Adipose tissue (tissue), 3 donors: ENCODE data around the gene ALDH1A1. TPM values are rescaled to one million over a fixed set of nuclear protein-coding genes. Genes with fewer than 3 reads are reported as not detected.

Source experiments
- H3K27ac ChIP-seq: one replicate; pipeline ENCODE4 v1.5.1; 2013; ENCODE audit warnings: low read depth, low read length
- WGBS, 3 donors: extraction: QIAGEN DNeasy Blood & Tissue Kit; methylation state at CpG; one replicate each; pipeline ENCODE4 v1.1.7; 2013; 5-methylcytosine and 5-hydroxymethylcytosine counted together
- polyA plus RNA-seq, 3 donors: library from polyadenylated mRNA; stranded (reverse); fragments of 200-250 nt; gene quantifications; one replicate each; pipeline ENCODE4 v1.2.3, GENCODE V29; 2013
- donor health status: healthy with polysubstance abuse.
- donor health status: Bipolar disorder and iron deficiency.
- donor health status: healthy.

Gene ALDH1A1
- polyA plus RNA-seq, 3 donors, result 69.0 to 182 (median 115) TPM

DNA sequence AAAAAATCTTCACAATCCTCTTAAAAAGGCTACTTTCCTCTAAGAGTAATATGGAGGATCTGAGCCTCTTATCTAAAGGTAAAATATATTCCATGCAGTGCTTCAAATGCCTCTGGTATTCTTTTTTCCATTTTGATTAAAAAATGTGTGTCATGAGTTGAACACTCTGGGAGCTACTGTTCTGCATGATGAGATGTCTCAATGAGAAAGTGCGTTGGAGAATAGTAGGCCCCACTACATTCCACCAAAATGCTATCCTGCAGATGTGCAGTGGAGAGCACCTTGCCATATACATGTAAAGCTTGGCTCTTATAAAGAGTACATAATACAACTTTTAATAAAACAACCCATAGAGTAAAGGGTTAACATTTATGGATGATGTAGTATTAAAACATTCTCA, 26.3 kb downstream of the ALDH1A1 start:
- 92 to 98% (median 97%) methylated on average over 1 of the region's 1 CpG for WGBS, 3 donors
- no peak overlapping the region for H3K27ac ChIP-seq

DNA sequence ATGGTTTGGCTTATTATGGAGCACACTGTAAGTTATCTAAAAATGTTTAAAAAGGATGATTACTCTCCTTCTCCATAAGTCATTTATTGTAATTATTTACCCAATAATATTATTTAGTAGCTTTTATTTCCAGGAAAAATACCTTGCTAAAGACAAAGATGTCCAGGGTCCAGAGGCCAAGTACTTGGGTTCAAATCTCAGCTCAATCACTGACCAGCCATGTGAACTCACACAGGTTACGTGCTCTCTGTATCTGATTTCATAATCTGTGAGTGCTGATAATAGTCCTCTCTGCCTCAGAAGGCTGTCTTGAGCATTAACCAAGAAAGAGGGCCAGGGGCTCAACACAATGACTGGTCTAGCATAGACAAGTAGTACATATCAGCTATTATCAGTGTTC, 27.0 kb downstream of the ALDH1A1 start:
- no peak overlapping the region for H3K27ac ChIP-seq
- WGBS, 3 donors, result 54 to 60% (median 57%) methylated on average over 1 of the region's 1 CpG

DNA sequence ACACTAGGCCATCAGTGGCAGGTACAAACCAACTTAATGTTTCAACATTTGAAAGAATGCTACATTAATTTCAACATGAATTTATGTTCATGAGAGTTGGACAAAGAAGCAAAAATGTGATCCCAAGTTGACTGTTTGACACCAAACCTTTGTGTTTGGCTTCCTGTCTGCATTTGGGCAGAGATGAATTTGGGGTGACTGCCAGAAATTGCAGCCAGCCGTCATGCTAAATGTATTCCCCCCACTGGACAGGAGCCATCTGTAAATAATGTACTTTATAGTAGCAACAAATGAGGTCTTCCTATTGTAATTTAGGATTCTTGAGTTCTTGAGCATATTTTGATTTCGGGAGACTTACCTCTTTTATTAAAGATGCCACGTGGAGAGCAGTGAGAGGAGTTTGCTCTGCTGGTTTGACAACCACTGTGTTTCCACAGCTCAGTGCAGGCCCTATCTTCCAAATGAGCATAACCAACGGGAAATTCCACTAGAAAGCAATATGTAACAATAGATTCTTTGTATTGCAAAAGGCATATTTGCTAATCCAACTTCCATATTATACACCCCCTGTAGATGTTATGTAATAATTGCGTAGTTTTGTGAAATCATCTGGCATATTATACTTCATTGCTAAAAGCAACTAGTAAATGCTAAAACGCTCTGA, 27.6 kb downstream of the ALDH1A1 start:
- no peak overlapping the region for H3K27ac ChIP-seq
- 31 to 47% (median 32%) methylated on average over 6 of the region's 6 CpGs for WGBS, 3 donors

DNA sequence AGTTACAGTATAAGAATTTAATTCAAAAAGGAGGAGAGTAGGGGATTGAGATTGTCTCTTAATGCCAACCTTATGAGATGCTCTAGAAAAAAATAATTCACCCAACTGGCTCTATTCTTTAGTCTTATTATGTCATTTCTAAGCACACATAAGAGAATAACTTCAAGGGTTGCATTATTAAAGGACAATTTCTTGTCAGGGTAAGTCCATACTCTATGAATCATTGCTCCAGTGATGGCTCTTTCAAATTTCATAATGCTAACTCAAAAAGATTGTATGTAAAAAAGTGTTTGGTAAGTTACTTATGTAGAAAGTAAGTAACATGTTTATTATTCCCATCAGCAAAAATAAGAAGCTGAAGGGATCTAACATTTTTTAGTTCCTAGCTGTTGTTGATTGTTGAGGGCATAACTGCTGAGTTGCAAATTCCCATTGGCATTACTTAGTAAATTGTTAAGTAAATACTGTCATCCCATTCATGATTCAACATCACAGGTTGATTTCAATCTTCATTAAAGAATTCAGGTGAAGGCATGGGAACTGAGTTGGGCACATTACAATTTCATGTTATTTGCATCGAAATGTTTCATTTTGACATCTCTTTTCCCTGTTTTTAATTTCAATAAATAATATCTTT, 28.6 kb downstream of the ALDH1A1 start:
- WGBS, 3 donors, result 93 to 100% (median 98%) methylated on average over 1 of the region's 1 CpG
- H3K27ac ChIP-seq, result no peak overlapping the region

DNA sequence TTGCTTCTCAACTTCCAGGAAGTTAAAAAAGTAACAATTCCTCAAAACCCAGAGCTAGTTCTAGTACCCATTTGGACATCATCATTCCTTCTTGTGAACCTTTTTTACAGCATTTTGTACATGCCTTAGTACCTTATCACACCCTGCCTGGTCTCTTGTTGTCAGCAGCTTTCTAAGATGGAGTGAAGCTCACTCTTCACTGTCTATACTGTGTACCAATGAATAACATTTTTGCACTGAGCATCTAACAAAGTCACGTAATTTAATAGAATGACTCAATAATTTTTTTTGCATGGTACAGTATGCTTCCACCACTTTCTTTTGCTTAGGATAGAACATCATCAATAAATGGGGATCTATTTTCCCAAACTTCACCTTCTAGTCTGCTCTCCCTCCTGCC, 29.8 kb downstream of the ALDH1A1 start:
- WGBS, 3 donors, result 90 to 98% (median 95%) methylated on average over 1 of the region's 1 CpG
- no peak overlapping the region for H3K27ac ChIP-seq

DNA sequence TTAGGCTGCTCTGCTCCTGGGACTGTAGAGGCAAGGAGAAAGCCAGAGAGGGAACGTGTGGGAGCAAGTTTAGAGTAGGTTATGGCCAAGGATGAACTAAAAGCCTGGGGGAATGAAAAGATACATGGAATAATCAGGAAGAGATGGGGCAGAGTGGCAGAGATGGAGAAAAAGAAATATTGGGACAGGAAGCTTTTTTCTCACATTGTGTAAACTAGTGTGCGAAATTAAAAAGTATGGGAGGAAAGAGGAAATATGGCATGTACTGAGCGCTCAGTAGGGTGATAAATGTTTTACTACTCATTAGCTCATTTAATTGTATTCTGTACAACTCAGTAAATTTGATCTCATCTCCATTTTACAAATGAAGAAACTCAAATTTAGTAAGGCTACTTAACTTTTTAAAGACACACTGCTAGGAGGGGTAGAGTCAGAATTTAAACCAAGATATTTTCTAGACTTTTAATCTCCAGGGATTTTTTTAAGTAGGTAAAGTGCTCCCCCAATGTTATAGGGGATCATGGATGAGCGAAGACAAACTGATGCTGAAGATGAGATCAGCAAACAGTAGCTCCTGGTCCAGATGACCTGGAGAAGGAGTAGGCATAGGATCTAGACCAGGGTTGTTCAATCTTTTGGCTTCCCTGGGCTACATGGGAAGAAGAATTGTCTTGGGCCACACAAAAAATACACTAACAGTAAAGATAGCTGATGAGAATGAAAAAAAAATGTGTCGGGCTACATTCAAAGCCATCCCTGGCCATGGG, 30.8 kb downstream of the ALDH1A1 start:
- WGBS, 3 donors, result 89 to 97% (median 90%) methylated on average over 5 of the region's 5 CpGs
- H3K27ac ChIP-seq, result no peak overlapping the region

DNA sequence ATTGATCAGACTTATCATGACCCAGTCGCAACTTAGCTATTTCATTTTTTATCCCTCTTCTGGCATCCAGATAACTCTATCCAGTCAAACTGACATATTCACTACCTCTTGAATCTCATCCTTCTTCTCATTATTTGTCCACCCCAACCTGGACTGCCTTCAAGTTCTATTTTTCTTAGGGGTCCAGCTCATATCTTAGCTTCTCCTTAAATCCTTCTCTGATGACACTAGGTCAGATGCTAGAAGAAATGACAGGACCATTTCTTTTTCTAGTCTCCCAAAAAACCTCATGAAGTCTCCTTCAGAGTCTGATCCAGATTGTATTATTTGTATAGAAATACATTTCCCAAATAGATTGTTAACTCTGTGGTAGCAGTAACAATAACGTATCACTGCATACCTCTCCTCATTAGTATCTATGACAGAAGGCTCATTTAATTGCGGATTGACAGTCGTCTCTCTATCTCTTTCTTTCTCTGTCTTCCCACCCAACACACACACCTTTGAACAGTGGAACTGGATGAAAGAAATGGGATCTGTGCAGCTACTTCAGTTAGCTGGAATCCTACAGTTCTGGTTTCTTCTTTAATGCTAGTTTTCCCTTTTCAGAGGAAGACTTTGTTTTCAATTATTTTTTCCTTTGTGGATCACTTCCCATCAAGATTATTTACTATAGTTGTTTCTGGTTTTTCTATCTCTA, 33.5 kb downstream of the ALDH1A1 start:
- 89 to 95% (median 90%) methylated on average over 4 of the region's 4 CpGs for WGBS, 3 donors
- no peak overlapping the region for H3K27ac ChIP-seq

DNA sequence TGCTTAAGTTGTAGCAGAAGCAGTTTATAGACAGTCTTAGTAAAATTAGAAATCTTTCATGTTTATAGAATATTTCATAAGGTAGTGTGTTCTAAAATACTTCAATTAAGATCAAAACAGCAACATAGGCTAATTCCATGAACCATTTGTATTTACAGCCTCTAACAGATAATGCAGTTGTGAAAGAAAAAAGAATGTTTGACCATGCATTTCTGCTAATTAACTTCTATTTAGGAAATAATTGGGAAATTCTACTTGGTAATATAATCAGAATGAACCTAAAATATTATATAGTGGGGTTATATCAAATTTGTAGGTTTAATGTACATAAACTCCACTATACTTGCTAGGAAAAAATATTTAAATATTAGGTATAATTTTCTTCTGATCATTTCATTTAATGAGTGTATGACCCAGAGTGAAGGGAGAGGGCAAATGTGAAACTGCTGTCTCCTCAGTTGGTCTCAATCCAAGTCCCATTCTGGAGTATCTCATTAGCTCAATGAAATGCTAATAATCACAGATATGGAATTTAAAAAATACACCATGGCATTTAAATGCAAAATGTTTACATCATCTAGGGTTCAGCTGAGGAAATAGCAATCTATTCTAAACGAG, 34.9 kb downstream of the ALDH1A1 start:
- WGBS, 3 donors, result 51 to 70% (median 59%) methylated on average over 1 of the region's 1 CpG
- no peak overlapping the region for H3K27ac ChIP-seq

DNA sequence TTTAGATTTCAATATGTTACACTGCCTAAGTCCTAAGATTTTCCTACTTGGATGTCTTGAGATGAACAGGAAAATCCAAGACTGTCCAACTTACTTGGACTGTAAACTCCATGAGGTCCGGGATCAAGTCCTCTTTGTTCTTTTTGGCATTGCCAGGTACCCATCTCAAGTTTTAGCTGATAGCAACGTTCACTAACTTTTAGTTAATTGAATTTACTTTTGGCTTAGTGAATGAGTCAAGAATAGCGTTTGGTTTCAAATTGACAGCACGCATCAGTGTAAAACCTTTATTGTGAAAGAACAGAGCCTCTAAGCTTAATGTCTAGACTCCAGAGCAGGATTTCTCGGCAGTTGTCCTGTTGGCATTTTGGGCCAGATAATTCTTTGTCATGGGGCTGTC, 37.2 kb downstream of the ALDH1A1 start:
- WGBS, 3 donors, result 75 to 77% (median 76%) methylated on average over 5 of the region's 5 CpGs
- no peak overlapping the region for H3K27ac ChIP-seq

DNA sequence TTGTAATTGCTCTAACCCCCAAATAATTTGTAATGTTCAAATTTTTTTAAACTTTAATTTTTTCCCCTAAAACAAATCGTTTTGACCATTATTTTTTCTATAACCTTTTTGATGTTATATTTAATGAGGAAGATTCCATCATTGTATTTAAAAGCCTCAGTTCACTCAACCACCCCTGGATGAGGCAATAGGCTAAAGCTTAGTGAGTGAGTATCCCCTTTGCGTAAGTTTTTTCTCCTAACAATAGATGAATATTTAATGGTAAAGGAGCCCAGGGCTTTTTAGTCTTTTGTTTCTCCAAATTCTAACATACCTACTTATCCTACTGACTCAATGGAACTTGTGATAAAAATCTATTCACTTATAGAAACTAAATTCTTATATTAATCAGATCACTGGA, 38.1 kb downstream of the ALDH1A1 start:
- 60 to 91% (median 87%) methylated on average over 2 of the region's 2 CpGs for WGBS, 3 donors
- no peak overlapping the region for H3K27ac ChIP-seq

DNA sequence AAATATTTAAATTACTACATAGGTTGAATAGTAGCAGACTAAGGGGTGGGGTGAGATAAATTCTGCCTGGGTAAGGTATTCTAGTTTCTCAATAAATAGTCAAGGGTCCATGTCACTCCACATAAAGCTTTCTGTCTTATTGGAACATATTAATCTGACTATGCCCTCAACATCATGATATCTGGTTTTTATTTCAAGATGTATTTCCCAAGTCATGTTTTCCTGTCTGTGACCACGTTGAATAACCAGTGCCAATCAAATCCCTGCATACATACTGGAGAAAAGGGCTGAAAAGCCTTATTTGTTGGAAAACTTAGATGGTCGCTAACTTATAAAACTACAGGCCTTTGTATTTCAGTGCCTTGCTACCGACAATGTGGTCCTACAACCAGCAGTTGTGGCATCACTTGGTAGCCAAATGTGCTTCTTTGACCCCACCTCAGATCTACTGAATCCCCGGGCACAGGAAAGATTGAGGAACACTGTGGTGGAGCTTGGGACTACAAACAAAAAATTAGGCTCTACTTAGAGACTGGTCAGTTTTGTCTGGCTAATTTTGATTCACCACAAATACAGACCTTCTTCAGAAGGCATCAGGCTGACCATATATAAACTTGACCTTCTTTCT, 39.4 kb downstream of the ALDH1A1 start:
- no peak overlapping the region for H3K27ac ChIP-seq
- WGBS, 3 donors, result 84 to 93% (median 87%) methylated on average over 4 of the region's 4 CpGs

DNA sequence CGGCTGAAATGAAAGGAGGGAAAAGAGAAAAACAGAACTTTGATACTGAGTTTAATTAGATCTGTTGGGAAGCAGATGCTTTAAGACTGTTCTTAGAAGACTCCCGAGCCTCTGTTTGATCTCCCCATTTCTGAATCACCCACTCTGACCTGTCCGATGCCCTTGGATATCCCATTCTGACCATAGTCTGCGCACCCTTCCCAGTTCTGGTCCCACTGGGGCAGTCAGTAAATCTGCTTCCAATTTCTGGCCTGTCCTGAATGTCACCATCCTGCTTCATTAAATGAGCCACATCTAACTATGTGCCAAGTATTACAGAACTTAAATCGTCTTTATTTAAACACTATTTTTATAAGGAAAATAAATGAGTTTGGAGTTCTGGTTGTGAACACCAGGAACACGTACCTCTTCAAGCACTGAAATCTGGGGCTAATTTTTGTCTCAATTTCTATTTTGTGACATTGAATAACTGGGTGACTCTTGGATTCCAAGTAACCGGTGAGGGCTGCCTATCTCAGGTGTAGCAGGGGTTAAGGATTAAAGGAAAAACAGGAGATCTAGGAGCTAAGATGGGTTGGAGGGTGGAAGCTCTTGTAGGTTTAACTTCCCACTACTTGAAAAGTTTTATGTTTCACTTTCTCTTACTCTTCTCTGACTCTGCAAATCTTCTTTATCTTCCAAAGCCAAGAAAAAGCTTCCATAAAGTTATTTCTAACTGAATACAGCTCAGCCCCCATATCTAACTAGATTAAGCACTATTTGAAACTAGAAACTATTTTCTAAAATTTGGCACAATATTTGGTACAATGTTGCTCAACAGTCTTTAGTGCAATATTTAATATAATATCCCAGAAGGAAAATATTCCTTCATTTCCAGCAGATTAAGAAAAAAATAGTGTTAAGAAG, 40.1 kb downstream of the ALDH1A1 start:
- 71 to 80% (median 74%) methylated on average over 7 of the region's 7 CpGs for WGBS, 3 donors
- H3K27ac ChIP-seq, result no peak overlapping the region

DNA sequence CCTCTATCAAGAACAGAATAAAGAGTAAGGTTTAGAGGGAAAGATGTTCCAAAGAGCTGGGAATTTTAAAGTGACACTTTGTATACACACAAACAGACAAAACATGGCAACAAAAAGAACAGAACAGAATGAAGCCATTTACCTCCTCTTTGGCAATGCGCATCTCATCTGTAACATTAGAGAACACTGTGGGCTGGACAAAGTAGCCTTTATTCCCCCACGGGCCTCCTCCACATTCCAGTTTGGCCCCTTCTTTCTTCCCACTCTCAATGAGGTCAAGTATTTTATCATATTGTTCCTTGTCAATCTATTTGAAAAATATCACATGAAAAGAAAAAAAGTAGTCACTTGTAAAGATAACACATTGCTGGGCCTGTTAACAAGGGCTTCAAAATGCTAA, 41.0 kb downstream of the ALDH1A1 start:
- H3K27ac ChIP-seq, result no peak overlapping the region
- 75 to 78% (median 76%) methylated on average over 2 of the region's 2 CpGs for WGBS, 3 donors

DNA sequence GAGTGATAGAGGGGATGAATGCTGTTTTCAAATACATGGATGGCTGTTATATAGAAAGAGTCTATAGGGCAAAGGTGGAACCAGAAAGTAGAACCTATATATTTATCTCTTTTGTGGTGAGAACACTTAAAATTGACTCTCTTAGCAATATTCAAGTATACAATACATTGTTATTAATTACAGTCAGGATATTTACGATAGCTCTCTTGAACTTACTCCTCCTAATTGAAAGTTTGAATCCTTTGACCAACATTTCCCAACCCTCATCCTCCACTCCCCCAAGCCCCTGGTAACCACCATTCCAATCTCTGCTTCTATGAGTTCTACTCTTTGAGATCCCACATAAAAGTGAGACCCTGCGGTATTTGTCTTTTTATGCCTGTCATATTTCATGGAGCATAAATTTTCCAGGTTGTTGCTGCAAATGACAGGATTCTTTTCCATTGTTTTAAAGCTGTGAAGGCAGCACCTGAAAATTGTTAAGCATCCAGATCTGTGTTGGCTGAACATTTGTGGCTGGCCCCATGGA, 41.5 kb downstream of the ALDH1A1 start:
- no peak overlapping the region for H3K27ac ChIP-seq
- 94 to 96% (median 96%) methylated on average over 2 of the region's 2 CpGs for WGBS, 3 donors

DNA sequence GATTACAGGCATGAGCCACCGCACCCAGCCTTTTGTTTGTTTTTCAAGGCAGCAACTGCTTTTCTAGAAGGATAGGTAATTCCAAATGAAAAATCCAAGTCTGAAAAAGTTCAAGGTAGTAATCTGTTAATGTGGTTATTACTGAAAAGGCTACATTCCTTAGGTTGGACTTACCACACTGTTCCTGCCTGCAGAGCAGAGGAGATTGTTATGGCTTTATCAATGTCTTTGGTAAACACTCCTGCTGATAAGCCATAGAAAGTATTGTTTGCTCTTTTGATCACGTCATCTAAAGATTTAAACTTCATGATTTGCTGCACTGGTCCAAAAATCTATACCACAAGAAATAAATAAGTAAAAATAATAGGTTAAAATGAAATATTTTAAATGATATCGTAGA, 43.4 kb downstream of the ALDH1A1 start:
- 61 to 97% (median 95%) methylated on average over 3 of the region's 3 CpGs for WGBS, 3 donors
- no peak overlapping the region for H3K27ac ChIP-seq

DNA sequence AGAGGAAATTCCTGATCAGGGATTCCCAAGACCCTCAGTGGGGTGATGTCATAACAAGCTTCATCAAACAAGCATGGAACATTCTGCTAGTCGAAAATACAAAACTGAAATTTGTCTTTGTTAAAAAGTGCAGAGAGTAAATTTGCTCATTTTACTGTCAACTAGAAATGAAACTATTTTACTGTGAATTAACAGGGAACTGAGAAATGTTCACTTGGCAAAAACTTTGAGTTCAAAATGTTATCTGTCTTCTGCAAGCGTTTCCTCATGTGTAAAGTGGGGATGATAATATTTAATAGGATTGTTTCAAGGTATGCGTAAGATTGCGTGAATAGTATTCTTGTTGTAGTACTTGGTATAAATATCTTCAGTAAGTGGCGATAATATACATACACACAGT, 45.4 kb downstream of the ALDH1A1 start:
- 61 to 70% (median 62%) methylated on average over 5 of the region's 5 CpGs for WGBS, 3 donors
- no peak overlapping the region for H3K27ac ChIP-seq

DNA sequence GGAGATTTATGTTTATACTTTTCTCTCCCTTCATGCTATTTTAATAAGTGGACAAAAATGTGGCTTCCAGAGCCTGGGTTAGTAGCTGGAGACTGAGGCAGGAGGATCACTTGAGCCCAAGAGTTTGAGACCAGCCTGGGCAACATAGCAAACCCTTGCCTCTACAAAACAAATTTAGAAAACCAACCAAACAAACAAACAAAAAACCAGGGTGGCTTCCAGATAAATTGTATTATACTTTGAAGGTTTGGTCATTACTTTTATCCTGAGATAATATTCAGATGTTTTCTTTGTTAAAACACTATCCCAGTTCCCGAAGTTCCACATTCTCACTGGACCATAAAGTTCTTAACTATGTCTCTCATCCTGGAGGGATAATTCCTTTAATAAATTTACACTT, 46.0 kb downstream of the ALDH1A1 start:
- no peak overlapping the region for H3K27ac ChIP-seq
- WGBS, 3 donors, result 61 to 74% (median 71%) methylated on average over 1 of the region's 1 CpG
